Endothelial cell (in vitro differentiated cells): ENCODE data around the gene PDXDC1. TPM values are rescaled to one million over a fixed set of nuclear protein-coding genes. Genes with fewer than 3 reads are reported as not detected.
"Not testable (repeated sequence)": the region's sequence is repeated elsewhere in the genome, so short reads cannot be mapped to it uniquely, and the experiment has no call there.

Source experiments
- DNase-seq: peaks from one replicate; pipeline ENCODE4 v3.0.0; 2021; ENCODE audit warnings: low spot score
- H3K27ac Mint-ChIP-seq: one replicate; pipeline ENCODE4 v1.8.0; 2021; ENCODE audit warnings: mixed read lengths, inconsistent platforms; ENCODE audit not compliant: unreplicated experiment
- H3K27me3 Mint-ChIP-seq: one replicate; pipeline ENCODE4 v1.8.0; 2021; ENCODE audit warnings: mild to moderate bottlenecking, moderate library complexity, mixed read lengths, inconsistent platforms; ENCODE audit not compliant: unreplicated experiment
- H3K36me3 Mint-ChIP-seq: one replicate; pipeline ENCODE4 v1.8.0; 2021; ENCODE audit warnings: mild to moderate bottlenecking, low read depth, mixed read lengths, inconsistent platforms; ENCODE audit not compliant: unreplicated experiment
- H3K4me1 Mint-ChIP-seq: one replicate; pipeline ENCODE4 v1.8.0; 2021; ENCODE audit warnings: mild to moderate bottlenecking, mixed read lengths, inconsistent platforms; ENCODE audit not compliant: unreplicated experiment
- H3K4me3 Mint-ChIP-seq: one replicate; pipeline ENCODE4 v1.8.0; 2021; ENCODE audit warnings: mild to moderate bottlenecking, mixed read lengths, inconsistent platforms; ENCODE audit not compliant: unreplicated experiment
- H3K9me3 Mint-ChIP-seq: one replicate; pipeline ENCODE4 v1.8.0; 2021; ENCODE audit warnings: mixed read lengths, inconsistent platforms; ENCODE audit not compliant: unreplicated experiment
- microRNA-seq: library from miRNA; unstranded; fragments of <30 nt; microRNA quantifications from one replicate; pipeline ENCODE4, GENCODE V29; 2020; ENCODE audit not compliant: unreplicated experiment
- total RNA-seq: library from RNA; stranded (reverse); fragmentation: NEBNext Ultra II Directional; extraction: Animal tissue kit (Norgen Biotek cat#: 25700); gene quantifications from one replicate; pipeline ENCODE4 v1.2.1, GENCODE V29; 2021; ENCODE audit not compliant: unreplicated experiment

The PDXDC1 gene
- total RNA-seq, 1 donor from 2014 or later: 54.8 TPM

- not testable (repeated sequence) for H3K27me3 Mint-ChIP-seq, H3K36me3 Mint-ChIP-seq, H3K4me1 Mint-ChIP-seq, H3K9me3 Mint-ChIP-seq, DNase-seq, H3K27ac Mint-ChIP-seq, H3K4me3 Mint-ChIP-seq
These were observed 205.1 kb downstream of the PDXDC1 start for GRCh38 chr16:15179909-15180308.

GRCh38 chr16:15180946-15181345 lies 206.1 kb downstream of the PDXDC1 start:
- DNase-seq, H3K36me3 Mint-ChIP-seq, H3K9me3 Mint-ChIP-seq, H3K27me3 Mint-ChIP-seq, H3K4me1 Mint-ChIP-seq, H3K4me3 Mint-ChIP-seq, H3K27ac Mint-ChIP-seq: not testable (repeated sequence)

- not testable (repeated sequence) for H3K27ac Mint-ChIP-seq, H3K4me1 Mint-ChIP-seq, DNase-seq, H3K4me3 Mint-ChIP-seq, H3K36me3 Mint-ChIP-seq, H3K9me3 Mint-ChIP-seq, H3K27me3 Mint-ChIP-seq
These were observed 209.2 kb downstream of the PDXDC1 start for GRCh38 chr16:15184000-15184399.

Small RNA genes within 50 kb of the gene (microRNA-seq; reads per million reads assigned to microRNA genes)
- gene MIR1972-1 (not detected), gene MIR3180-4 (not detected), gene MIR6511A1 (not detected), gene MIR6511B2 (not detected), gene MIR6770-1 (not detected)

Other genes starting within 250 kb of the PDXDC1 start
- 9.0 TPM for gene NPIPA2, start 232.5 kb upstream of the PDXDC1 start, total RNA-seq
- 79.0 TPM for gene NOMO1, start 141.3 kb upstream of the PDXDC1 start, total RNA-seq
- gene NPIPA1, start 37.6 kb upstream of the PDXDC1 start, total RNA-seq: 103 TPM
- gene NTAN1, start 81.0 kb downstream of the PDXDC1 start, total RNA-seq: 86.8 TPM
- 18.0 TPM for gene RRN3, start 119.2 kb downstream of the PDXDC1 start, total RNA-seq